ENCODE measurements around the gene MRAP.

Gene MRAP

GRCh38 chr21:32328595-32328994 lies 29.9 kb downstream of the MRAP start:
- H4K20me1 ChIP-seq (ENCODE audit: low read depth, low read length): no peaks in the 10 kb centered on the region
- no peak overlapping the region for H3K4me2 ChIP-seq (ENCODE audit: low read depth, low read length, poor library complexity, severe bottlenecking)
- H3K27ac ChIP-seq (ENCODE audit: low read depth, low read length): no peak overlapping the region
- no peaks in the 10 kb centered on the region for H3K27me3 ChIP-seq (ENCODE audit: low read length)
- no peaks in the 10 kb centered on the region for H3K9me2 ChIP-seq (replicated peaks; ENCODE audit: insufficient read depth, low read length)
- no peak overlapping the region for H3K9ac ChIP-seq (ENCODE audit: low read length)
- TF ChIP-seq EZH2phosphoT487 (conservative IDR thresholded peaks at IDR 0.05; ENCODE audit: low read length) (no peak), CTCF (IDR thresholded peaks at IDR 0.05; ENCODE audit: insufficient read depth, low read length, poor library complexity, severe bottlenecking) (no peak)
- no peaks in the 10 kb centered on the region for H3K79me2 ChIP-seq (ENCODE audit: insufficient read depth, low read length)
- no peak overlapping the region for H2AFZ ChIP-seq (ENCODE audit: low read depth, low read length, severe bottlenecking)
- peaks cover 25% of the 10 kb centered on the region; the same call in 1 of the 2 replicates for H3K36me3 ChIP-seq (ENCODE audit: low read length)
- no peak overlapping the region for H3K4me3 ChIP-seq (ENCODE audit: insufficient read depth, low read length, poor library complexity, severe bottlenecking)
- H3F3A ChIP-seq (ENCODE audit: insufficient read depth): no peaks in the 10 kb centered on the region
- H3K9me3 ChIP-seq (ENCODE audit: insufficient read depth, low read length): no peaks in the 10 kb centered on the region

GRCh38 chr21:32329331-32329730 lies 30.7 kb downstream of the MRAP start:
- Histone ChIP-seq H3K27ac (ENCODE audit: low read depth, low read length) (no peak overlapping the region), H2AFZ (ENCODE audit: low read depth, low read length, severe bottlenecking) (no peak overlapping the region), H3K9ac (ENCODE audit: low read length) (no peak overlapping the region), H3K79me2 (ENCODE audit: insufficient read depth, low read length) (no peaks in the 10 kb centered on the region), H3K4me3 (ENCODE audit: insufficient read depth, low read length, poor library complexity, severe bottlenecking) (no peak overlapping the region), H3K9me3 (ENCODE audit: insufficient read depth, low read length) (no peaks in the 10 kb centered on the region), H3K36me3 (ENCODE audit: low read length) (peaks cover 23% of the 10 kb centered on the region; the same call in 1 of the 2 replicates), H4K20me1 (ENCODE audit: low read depth, low read length) (no peaks in the 10 kb centered on the region), H3K4me2 (ENCODE audit: low read depth, low read length, poor library complexity, severe bottlenecking) (no peak overlapping the region), H3K27me3 (ENCODE audit: low read length) (no peaks in the 10 kb centered on the region), H3K9me2 (replicated peaks; ENCODE audit: insufficient read depth, low read length) (no peaks in the 10 kb centered on the region), H3F3A (ENCODE audit: insufficient read depth) (no peaks in the 10 kb centered on the region)
- TF ChIP-seq CTCF (IDR thresholded peaks at IDR 0.05; ENCODE audit: insufficient read depth, low read length, poor library complexity, severe bottlenecking) (no peak), EZH2phosphoT487 (conservative IDR thresholded peaks at IDR 0.05; ENCODE audit: low read length) (no peak)

GRCh38 chr21:32329776-32330175 lies 31.1 kb downstream of the MRAP start:
- Histone ChIP-seq H3K4me2 (ENCODE audit: low read depth, low read length, poor library complexity, severe bottlenecking) (no peak overlapping the region), H2AFZ (ENCODE audit: low read depth, low read length, severe bottlenecking) (no peak overlapping the region), H3K36me3 (ENCODE audit: low read length) (peaks cover 20% of the 10 kb centered on the region; the same call in 1 of the 2 replicates), H4K20me1 (ENCODE audit: low read depth, low read length) (no peaks in the 10 kb centered on the region), H3K9me3 (ENCODE audit: insufficient read depth, low read length) (no peaks in the 10 kb centered on the region), H3K27me3 (ENCODE audit: low read length) (no peaks in the 10 kb centered on the region), H3K4me3 (ENCODE audit: insufficient read depth, low read length, poor library complexity, severe bottlenecking) (no peak overlapping the region), H3F3A (ENCODE audit: insufficient read depth) (no peaks in the 10 kb centered on the region), H3K9ac (ENCODE audit: low read length) (no peak overlapping the region), H3K9me2 (replicated peaks; ENCODE audit: insufficient read depth, low read length) (no peaks in the 10 kb centered on the region), H3K27ac (ENCODE audit: low read depth, low read length) (no peak overlapping the region), H3K79me2 (ENCODE audit: insufficient read depth, low read length) (no peaks in the 10 kb centered on the region)
- TF ChIP-seq CTCF (IDR thresholded peaks at IDR 0.05; ENCODE audit: insufficient read depth, low read length, poor library complexity, severe bottlenecking) (no peak), EZH2phosphoT487 (conservative IDR thresholded peaks at IDR 0.05; ENCODE audit: low read length) (no peak)

All from SU-DHL-6 (cell line).